NT2/D1 (cell line): ENCODE results near the gene CST4.
A peak's percentile ranks its signal among the peaks of the same experiment; 100 is the strongest.

Experiments used
- DNase-seq: peaks from one replicate; pipeline ENCODE4 v3.0.0-alpha.2; 2011; ENCODE audit warnings: low read depth, low spot score
- H3K27me3 ChIP-seq: 2 replicates; pipeline ENCODE4 v1.6.0; 2011; ENCODE audit warnings: mild to moderate bottlenecking; ENCODE audit not compliant: insufficient read length, insufficient read depth
- H3K36me3 ChIP-seq: 2 replicates; pipeline ENCODE4 v1.6.1; 2011; ENCODE audit warnings: mild to moderate bottlenecking, low read length, mixed read lengths; ENCODE audit not compliant: insufficient read depth, insufficient read length
- H3K4me1 ChIP-seq: 2 replicates; pipeline ENCODE4 v1.5.1; 2011; ENCODE audit not compliant: insufficient read depth, insufficient read length
- H3K4me3 ChIP-seq: 2 replicates; pipeline ENCODE4 v1.5.1; 2011; ENCODE audit warnings: low read depth; ENCODE audit not compliant: insufficient read length
- H3K9ac ChIP-seq: 2 replicates; pipeline ENCODE4 v1.6.0; 2011; ENCODE audit warnings: low read depth; ENCODE audit not compliant: insufficient read length
- H3K9me3 ChIP-seq: 2 replicates; pipeline ENCODE4 v1.5.1; 2011; ENCODE audit warnings: mild to moderate bottlenecking, low read length; ENCODE audit not compliant: insufficient read depth
- SUZ12 ChIP-seq: IDR thresholded peaks from 2 replicates; pipeline ENCODE4 v1.6.1; 2011; ENCODE audit not compliant: insufficient read length, insufficient read depth; ENCODE audit errors: extremely low read depth
- YY1 ChIP-seq: IDR thresholded peaks from 2 replicates; pipeline ENCODE4 v1.6.1; 2011; ENCODE audit not compliant: insufficient read length, insufficient read depth
- ZNF274 ChIP-seq: IDR thresholded peaks from 2 replicates; pipeline ENCODE4 v1.6.1; 2011; ENCODE audit warnings: mild to moderate bottlenecking, low read depth, low read length

CST4 gene

GRCh38 chr20:23671479-23671878, 17.4 kb downstream of the CST4 start:
- TF ChIP-seq YY1: no peak
- no peak for TF ChIP-seq ZNF274
- no peak for TF ChIP-seq SUZ12
- Histone ChIP-seq H3K27me3 (no peaks in the 10 kb centered on the region), H3K36me3 (no peaks in the 10 kb centered on the region), H3K4me3 (no peak overlapping the region), H3K9me3 (no peaks in the 10 kb centered on the region), H3K9ac (no peak overlapping the region), H3K4me1 (no peaks in the 10 kb centered on the region)
- no peak for DNase-seq

GRCh38 chr20:23670361-23670760, 18.5 kb downstream of the CST4 start:
- TF ChIP-seq ZNF274: no peak
- no peak for TF ChIP-seq SUZ12
- no peak for TF ChIP-seq YY1
- Histone ChIP-seq H3K27me3 (no peaks in the 10 kb centered on the region), H3K36me3 (no peaks in the 10 kb centered on the region), H3K4me1 (no peaks in the 10 kb centered on the region), H3K9me3 (no peaks in the 10 kb centered on the region), H3K4me3 (no peak overlapping the region), H3K9ac (no peak overlapping the region)
- no peak for DNase-seq

- H3K4me1 ChIP-seq: no peaks in the 10 kb centered on the region
- no peak overlapping the region for H3K4me3 ChIP-seq
- TF ChIP-seq SUZ12 (no peak), ZNF274 (no peak), YY1 (no peak)
- no peaks in the 10 kb centered on the region for H3K27me3 ChIP-seq
- DNase-seq: no peak
- no peaks in the 10 kb centered on the region for H3K36me3 ChIP-seq
- no peak overlapping the region for H3K9ac ChIP-seq
- no peaks in the 10 kb centered on the region for H3K9me3 ChIP-seq
Observed at GRCh38 chr20:23669866-23670265, 19.0 kb downstream of the CST4 start.

- no peak for TF ChIP-seq YY1
- no peak for TF ChIP-seq SUZ12
- TF ChIP-seq ZNF274: no peak
- no peaks in the 10 kb centered on the region for H3K9me3 ChIP-seq
- DNase-seq: no peak
Observed at GRCh38 chr20:23669327-23669726, 19.5 kb downstream of the CST4 start.

GRCh38 chr20:23668477-23668951, 20.3 kb downstream of the CST4 start:
- TF ChIP-seq ZNF274: no peak
- no peak for TF ChIP-seq YY1
- no peak for TF ChIP-seq SUZ12
- Histone ChIP-seq H3K36me3 (no peaks in the 10 kb centered on the region), H3K9ac (no peak overlapping the region), H3K27me3 (no peaks in the 10 kb centered on the region), H3K4me1 (no peaks in the 10 kb centered on the region), H3K9me3 (no peaks in the 10 kb centered on the region), H3K4me3 (no peak overlapping the region)
- DNase-seq: peak; percentile 38

More at GRCh38 chr20:23669327-23669726, 19.5 kb downstream of the CST4 start:
- no peak overlapping the region for H3K4me3 ChIP-seq
- no peaks in the 10 kb centered on the region for H3K36me3 ChIP-seq
- H3K27me3 ChIP-seq: no peaks in the 10 kb centered on the region
- no peak overlapping the region for H3K9ac ChIP-seq
- no peaks in the 10 kb centered on the region for H3K4me1 ChIP-seq

- H3K4me1 ChIP-seq: no peaks in the 10 kb centered on the region
- no peaks in the 10 kb centered on the region for H3K9me3 ChIP-seq
- H3K4me3 ChIP-seq: no peak overlapping the region
- no peak for DNase-seq
- H3K27me3 ChIP-seq: no peaks in the 10 kb centered on the region
- H3K36me3 ChIP-seq: no peaks in the 10 kb centered on the region
- TF ChIP-seq SUZ12 (no peak), ZNF274 (no peak), YY1 (no peak)
- no peak overlapping the region for H3K9ac ChIP-seq
Observed at GRCh38 chr20:23667666-23668065, 21.2 kb downstream of the CST4 start.

GRCh38 chr20:23666698-23667097, 22.1 kb downstream of the CST4 start:
- Histone ChIP-seq H3K36me3 (no peaks in the 10 kb centered on the region), H3K9ac (no peak overlapping the region)
- DNase-seq: no peak

GRCh38 chr20:23666189-23666588, 22.6 kb downstream of the CST4 start:
- Histone ChIP-seq H3K27me3 (no peaks in the 10 kb centered on the region), H3K9ac (no peak overlapping the region), H3K4me3 (no peak overlapping the region), H3K9me3 (no peaks in the 10 kb centered on the region), H3K4me1 (no peaks in the 10 kb centered on the region), H3K36me3 (no peaks in the 10 kb centered on the region)
- TF ChIP-seq ZNF274 (no peak), YY1 (no peak), SUZ12 (no peak)
- DNase-seq: no peak

More at GRCh38 chr20:23666698-23667097, 22.1 kb downstream of the CST4 start:
- no peak for TF ChIP-seq SUZ12
- no peak for TF ChIP-seq ZNF274
- no peak for TF ChIP-seq YY1
- Histone ChIP-seq H3K4me3 (no peak overlapping the region), H3K9me3 (no peaks in the 10 kb centered on the region), H3K27me3 (no peaks in the 10 kb centered on the region), H3K4me1 (no peaks in the 10 kb centered on the region)
